Fibroblast of lung (primary cell): ENCODE data around the gene DCST2. TPM values are rescaled to one million over a fixed set of nuclear protein-coding genes. Genes with fewer than 3 reads are reported as not detected.
A peak's percentile ranks its signal among the peaks of the same experiment; 100 is the strongest.

Experiments used
- DNase-seq, 2 donors: peaks; one replicate each; pipeline versions ENCODE4 v3.0.0 to v3.0.0-alpha.2; 2010; ENCODE audit warnings: low read depth in 2 of 2
- H2AFZ ChIP-seq: 2 replicates; pipeline ENCODE4 v1.5.1; 2012; ENCODE audit warnings: low read length, control low read depth, inconsistent platforms
- H3K27ac ChIP-seq: 2 replicates; pipeline ENCODE4 v1.5.1; 2011; ENCODE audit warnings: low read length, control low read depth; ENCODE audit not compliant: insufficient read depth
- H3K27me3 ChIP-seq: 2 replicates; pipeline ENCODE4 v1.5.1; 2011; ENCODE audit warnings: mild to moderate bottlenecking, low read length; ENCODE audit not compliant: control insufficient read depth, insufficient read depth
- H3K36me3 ChIP-seq: 2 replicates; pipeline ENCODE4 v1.5.1; 2011; ENCODE audit warnings: low read length; ENCODE audit not compliant: control insufficient read depth, insufficient read depth
- H3K4me1 ChIP-seq: 2 replicates; pipeline ENCODE4 v1.5.1; 2011; ENCODE audit warnings: low read length; ENCODE audit not compliant: control insufficient read depth, insufficient read depth; ENCODE audit errors: extremely low read depth
- H3K4me2 ChIP-seq: 2 replicates; pipeline ENCODE4 v1.5.1; 2011; ENCODE audit warnings: low read length, control low read depth; ENCODE audit not compliant: insufficient read depth; ENCODE audit errors: extremely low read depth
- H3K4me3 ChIP-seq, 4 experiments: fragments of 200-600 bp in 1 of 4; sonication (generic) in 1 of 4; replicated peaks in 1 of 4; 2 replicates each; pipeline ENCODE4 v1.5.1; 2011 to 2016; ENCODE audit warnings: low read length in 4 of 4, low read depth in 3 of 4, mild to moderate bottlenecking in 3 of 4, control low read depth in 2 of 4, inconsistent platforms in 1 of 4, mixed read lengths in 1 of 4; ENCODE audit not compliant: insufficient read depth in 1 of 4; ENCODE audit errors: control extremely low read depth in 1 of 4
- H3K79me2 ChIP-seq: 2 replicates; pipeline ENCODE4 v1.5.1; 2012; ENCODE audit warnings: mild to moderate bottlenecking, low read length, inconsistent platforms; ENCODE audit not compliant: control insufficient read depth, insufficient read depth
- H3K9ac ChIP-seq: 2 replicates; pipeline ENCODE4 v1.5.1; 2011; ENCODE audit warnings: mild to moderate bottlenecking, low read length, control low read depth; ENCODE audit not compliant: insufficient read depth
- H3K9me3 ChIP-seq: 2 replicates; pipeline ENCODE4 v1.5.1; 2012; ENCODE audit warnings: low read depth, low read length; ENCODE audit not compliant: control insufficient read depth, insufficient read depth
- H4K20me1 ChIP-seq: 2 replicates; pipeline ENCODE4 v1.5.1; 2011; ENCODE audit warnings: low read length; ENCODE audit not compliant: control insufficient read depth, insufficient read depth; ENCODE audit errors: extremely low read depth
- EZH2 ChIP-seq: IDR thresholded peaks from 2 replicates; pipeline ENCODE4 v1.5.1; 2012; ENCODE audit warnings: low read length, control low read depth, mild to moderate bottlenecking; ENCODE audit errors: missing control alignments
- polyA plus RNA-seq, 2 donors: library from polyadenylated mRNA; depleted of rRNA in 1 of 2; stranded (reverse) in 1 of 2; unstranded in 1 of 2; fragments of >200 nt; gene quantifications; 2 replicates each; pipeline ENCODE4 v1.2.1, GENCODE V29; 2011 to 2012; ENCODE audit warnings: missing spikeins in 1 of 2
- total RNA-seq: library from RNA; depleted of rRNA; stranded (reverse); fragments of >200 nt; gene quantifications from 2 replicates; pipeline ENCODE4 v1.2.1, GENCODE V29; 2014
- TF ChIP-seq, protein P1 (sequence below), 2 donors: IDR thresholded peaks in 1 of 2; conservative IDR thresholded peaks in 1 of 2; 1 replicate in 1 of 2; 2 replicates in 1 of 2; pipeline ENCODE4 v1.5.1; 2011 to 2012; ENCODE audit warnings: low read length in 2 of 2, control low read depth in 1 of 2, inconsistent platforms in 1 of 2, low read depth in 1 of 2, mild to moderate bottlenecking in 1 of 2

Gene DCST2
- total and polyA plus RNA-seq, 2 donors (not counting 1 experiment from before 2014, with no cell fraction given) = 0.06 to 0.17 TPM

DNA sequence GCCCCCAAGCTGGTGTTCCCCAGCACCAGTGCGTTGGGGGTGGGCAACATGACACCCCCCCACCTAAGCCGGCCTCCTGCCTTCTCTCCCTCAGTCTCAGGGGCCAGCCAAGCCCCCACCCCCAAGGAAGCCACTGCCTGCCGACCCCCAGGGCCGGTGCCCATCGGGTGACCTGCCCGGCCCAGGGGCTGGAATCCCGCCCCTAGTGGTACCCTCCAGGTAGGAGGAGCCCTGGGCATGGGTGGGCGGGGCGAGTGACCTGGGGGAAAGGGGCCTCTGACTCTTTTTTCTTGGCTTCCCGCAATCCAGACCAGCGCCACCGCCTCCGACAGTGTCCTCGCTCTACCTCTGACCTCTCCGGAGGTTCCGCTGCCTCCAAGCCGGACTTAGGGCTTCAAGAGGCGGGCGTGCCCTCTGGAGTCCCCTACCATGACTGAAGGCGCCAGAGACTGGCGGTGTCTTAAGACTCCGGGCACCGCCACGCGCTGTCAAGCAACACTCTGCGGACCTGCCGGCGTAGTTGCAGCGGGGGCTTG lies 28.6 kb upstream of the DCST2 start:
- no peak overlapping the region for H3K27ac ChIP-seq
- H3K36me3 ChIP-seq = peaks cover 7% of the 10 kb centered on the region
- no peak overlapping the region for H2AFZ ChIP-seq
- H3K9me3 ChIP-seq = no peaks in the 10 kb centered on the region
- H3K79me2 ChIP-seq = no peaks in the 10 kb centered on the region
- TF ChIP-seq EZH2 = no peak
- TF ChIP-seq, protein P1, sequence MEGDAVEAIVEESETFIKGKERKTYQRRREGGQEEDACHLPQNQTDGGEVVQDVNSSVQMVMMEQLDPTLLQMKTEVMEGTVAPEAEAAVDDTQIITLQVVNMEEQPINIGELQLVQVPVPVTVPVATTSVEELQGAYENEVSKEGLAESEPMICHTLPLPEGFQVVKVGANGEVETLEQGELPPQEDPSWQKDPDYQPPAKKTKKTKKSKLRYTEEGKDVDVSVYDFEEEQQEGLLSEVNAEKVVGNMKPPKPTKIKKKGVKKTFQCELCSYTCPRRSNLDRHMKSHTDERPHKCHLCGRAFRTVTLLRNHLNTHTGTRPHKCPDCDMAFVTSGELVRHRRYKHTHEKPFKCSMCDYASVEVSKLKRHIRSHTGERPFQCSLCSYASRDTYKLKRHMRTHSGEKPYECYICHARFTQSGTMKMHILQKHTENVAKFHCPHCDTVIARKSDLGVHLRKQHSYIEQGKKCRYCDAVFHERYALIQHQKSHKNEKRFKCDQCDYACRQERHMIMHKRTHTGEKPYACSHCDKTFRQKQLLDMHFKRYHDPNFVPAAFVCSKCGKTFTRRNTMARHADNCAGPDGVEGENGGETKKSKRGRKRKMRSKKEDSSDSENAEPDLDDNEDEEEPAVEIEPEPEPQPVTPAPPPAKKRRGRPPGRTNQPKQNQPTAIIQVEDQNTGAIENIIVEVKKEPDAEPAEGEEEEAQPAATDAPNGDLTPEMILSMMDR (conservative IDR thresholded peaks at IDR 0.05 in 1 of 2, IDR thresholded peaks at IDR 0.05 in 1 of 2; ENCODE audit: low read depth in 1 of 2, low read length in 2 of 2) = no peak
- H4K20me1 ChIP-seq = no peaks in the 10 kb centered on the region
- no peak overlapping the region for H3K4me3 ChIP-seq
- no peak overlapping the region for H3K4me2 ChIP-seq
- H3K27me3 ChIP-seq = no peaks in the 10 kb centered on the region
- H3K4me1 ChIP-seq = peaks cover 10% of the 10 kb centered on the region
- DNase-seq = no peak
- H3K9ac ChIP-seq = no peak overlapping the region

DNA sequence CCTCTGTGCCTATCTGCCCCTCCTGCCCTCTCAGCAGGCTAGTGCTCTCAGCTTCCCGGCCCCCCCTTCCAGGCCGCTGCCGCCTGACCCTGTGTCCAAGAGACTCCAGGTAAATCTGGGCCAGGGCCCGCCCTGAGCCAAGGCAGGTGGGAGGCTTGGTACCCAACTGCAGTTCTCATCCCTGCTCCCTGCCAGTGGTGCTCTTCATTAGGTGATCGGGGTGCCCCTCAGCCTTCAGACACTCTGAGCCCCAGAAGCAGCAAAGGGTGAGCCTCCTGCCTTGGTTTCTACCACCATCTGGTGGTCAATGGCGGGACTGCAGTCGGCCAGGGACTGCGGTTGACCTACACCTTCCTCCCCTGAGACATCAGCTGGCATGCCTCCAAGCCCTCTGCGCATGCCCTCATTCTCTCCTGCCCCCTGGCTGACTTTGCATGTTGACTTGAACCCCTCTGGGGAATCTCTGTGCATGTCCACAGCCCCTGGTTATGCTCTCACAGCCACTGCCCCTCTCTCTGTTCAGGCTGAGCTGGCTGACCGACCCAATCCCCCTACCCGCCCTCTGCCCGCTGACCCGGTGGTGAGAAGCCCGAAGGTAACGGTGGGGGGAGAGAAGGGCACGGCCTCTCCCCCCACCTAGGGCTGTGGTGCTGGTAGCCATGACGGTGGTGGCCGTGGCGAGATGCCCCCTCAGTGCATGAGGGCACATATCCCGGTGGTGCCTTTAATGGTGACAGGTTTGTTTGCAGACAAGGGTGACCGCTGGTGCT lies 28.0 kb upstream of the DCST2 start:
- peak; percentile 62 to 73 for DNase-seq
- Histone ChIP-seq H3K4me1 (peaks cover 10% of the 10 kb centered on the region), H3K9me3 (no peaks in the 10 kb centered on the region), H3K9ac (no peak overlapping the region), H4K20me1 (no peaks in the 10 kb centered on the region), H3K27me3 (no peaks in the 10 kb centered on the region), H2AFZ (no peak overlapping the region), H3K4me3 (no peak overlapping the region), H3K27ac (no peak overlapping the region), H3K36me3 (peaks cover 7% of the 10 kb centered on the region), H3K79me2 (no peaks in the 10 kb centered on the region), H3K4me2 (no peak overlapping the region)
- TF ChIP-seq, protein P1 (conservative IDR thresholded peaks at IDR 0.05 in 1 of 2, IDR thresholded peaks at IDR 0.05 in 1 of 2; ENCODE audit: low read depth in 1 of 2, low read length in 2 of 2) = peak; percentile 98 to 99
- TF ChIP-seq EZH2 = no peak

DNA sequence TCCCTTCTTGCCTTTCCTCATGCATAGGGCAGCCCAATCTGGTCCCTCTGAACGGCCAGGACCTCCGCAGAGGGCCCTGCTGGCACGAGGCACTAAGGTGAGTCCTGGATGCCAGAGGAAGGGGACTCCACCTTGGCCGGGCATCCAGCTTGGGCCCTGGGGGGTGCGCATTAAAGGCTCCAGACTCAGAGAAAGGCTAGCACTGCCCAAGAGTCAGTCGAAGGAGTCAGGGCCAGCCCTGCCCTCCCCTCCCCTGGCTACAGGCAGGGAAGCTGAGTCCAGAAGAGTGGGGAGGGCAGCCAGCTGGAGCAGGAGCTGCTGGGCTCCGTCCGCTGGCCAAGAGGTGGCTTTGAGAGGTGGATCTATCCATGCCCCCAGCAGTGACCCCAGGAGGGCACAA lies 27.2 kb upstream of the DCST2 start:
- Histone ChIP-seq H3K4me2 (no peak overlapping the region), H3K79me2 (no peaks in the 10 kb centered on the region), H3K27ac (no peak overlapping the region), H3K4me1 (peaks cover 10% of the 10 kb centered on the region), H4K20me1 (no peaks in the 10 kb centered on the region), H3K9ac (no peak overlapping the region), H3K4me3 (no peak overlapping the region), H3K9me3 (no peaks in the 10 kb centered on the region), H2AFZ (no peak overlapping the region), H3K36me3 (peaks cover 7% of the 10 kb centered on the region), H3K27me3 (no peaks in the 10 kb centered on the region)
- no peak for DNase-seq
- TF ChIP-seq EZH2 = no peak
- TF ChIP-seq, protein P1 (conservative IDR thresholded peaks at IDR 0.05 in 1 of 2, IDR thresholded peaks at IDR 0.05 in 1 of 2; ENCODE audit: low read depth in 1 of 2, low read length in 2 of 2) = no peak
